ENCODE measurements around the gene TLE4. TPM values are rescaled to one million over a fixed set of nuclear protein-coding genes. Genes with fewer than 3 reads are reported as not detected.

The TLE4 gene
- total and polyA plus RNA-seq, 2 experiments from 2014 or later: 29.6 to 38.4 TPM

GRCh38 chr9:79609468-79610018, 37.8 kb downstream of the TLE4 start:
- no peak overlapping the region for H3K27ac ChIP-seq
- no peaks in the 10 kb centered on the region for H3K36me3 ChIP-seq (replicated peaks; ENCODE audit: insufficient read depth, low read depth)
- H3K4me1 ChIP-seq (ENCODE audit: insufficient read depth): peaks cover 14% of the 10 kb centered on the region
- peaks cover 53% of the 10 kb centered on the region for H3K79me2 ChIP-seq
- H3K4me2 ChIP-seq: no peak overlapping the region
- H3K27me3 ChIP-seq: no peaks in the 10 kb centered on the region
- no peaks in the 10 kb centered on the region for H3K9me2 ChIP-seq (replicated peaks; ENCODE audit: insufficient read depth)
- no peak for DNase-seq (ENCODE audit: low spot score)
- no peak overlapping the region for H3K4me3 ChIP-seq
- H4K20me1 ChIP-seq (ENCODE audit: insufficient read depth, poor library complexity, severe bottlenecking): no peaks in the 10 kb centered on the region
- 86% methylated on average over 1 of the region's 1 CpG for WGBS (ENCODE audit: low lambda C conversion rate, missing lambda C conversion rate)
- no peaks in the 10 kb centered on the region for H3K9me3 ChIP-seq (ENCODE audit: low read depth)
- no peak overlapping the region for H2AFZ ChIP-seq
- no peak for TF ChIP-seq EZH2 (IDR thresholded peaks at IDR 0.05; ENCODE audit: borderline replicate concordance)
- TF ChIP-seq EZH2phosphoT487 (IDR thresholded peaks at IDR 0.05; ENCODE audit: low read depth, severe bottlenecking, unreplicated experiment): no peak
- TF ChIP-seq CTCF (IDR thresholded peaks at IDR 0.05; ENCODE audit: poor library complexity): no peak

GRCh38 chr9:79610019-79610631, 38.4 kb downstream of the TLE4 start:
- Histone ChIP-seq H3K4me2 (no peak overlapping the region), H4K20me1 (ENCODE audit: insufficient read depth, poor library complexity, severe bottlenecking) (no peaks in the 10 kb centered on the region), H3K36me3 (replicated peaks; ENCODE audit: insufficient read depth, low read depth) (no peaks in the 10 kb centered on the region), H3K27me3 (no peaks in the 10 kb centered on the region), H3K27ac (no peak overlapping the region), H3K4me1 (ENCODE audit: insufficient read depth) (peaks cover 14% of the 10 kb centered on the region), H3K4me3 (no peak overlapping the region), H3K79me2 (peaks cover 57% of the 10 kb centered on the region), H3K9me3 (ENCODE audit: low read depth) (no peaks in the 10 kb centered on the region), H2AFZ (no peak overlapping the region), H3K9me2 (replicated peaks; ENCODE audit: insufficient read depth) (no peaks in the 10 kb centered on the region)
- TF ChIP-seq EZH2 (IDR thresholded peaks at IDR 0.05; ENCODE audit: borderline replicate concordance): no peak
- no peak for TF ChIP-seq EZH2phosphoT487 (IDR thresholded peaks at IDR 0.05; ENCODE audit: low read depth, severe bottlenecking, unreplicated experiment)
- no peak for TF ChIP-seq CTCF (IDR thresholded peaks at IDR 0.05; ENCODE audit: poor library complexity)
- WGBS (ENCODE audit: low lambda C conversion rate, missing lambda C conversion rate): 68% methylated on average over 5 of the region's 5 CpGs
- DNase-seq (ENCODE audit: low spot score): no peak

- Histone ChIP-seq H3K36me3 (replicated peaks; ENCODE audit: insufficient read depth, low read depth) (no peaks in the 10 kb centered on the region), H4K20me1 (ENCODE audit: insufficient read depth, poor library complexity, severe bottlenecking) (no peaks in the 10 kb centered on the region), H3K4me3 (no peak overlapping the region), H3K4me2 (no peak overlapping the region), H3K27ac (no peak overlapping the region), H3K79me2 (peaks cover 57% of the 10 kb centered on the region), H3K9me3 (ENCODE audit: low read depth) (no peaks in the 10 kb centered on the region), H3K4me1 (ENCODE audit: insufficient read depth) (peaks cover 14% of the 10 kb centered on the region), H3K9me2 (replicated peaks; ENCODE audit: insufficient read depth) (no peaks in the 10 kb centered on the region), H3K27me3 (no peaks in the 10 kb centered on the region), H2AFZ (no peak overlapping the region)
- no peak for TF ChIP-seq CTCF (IDR thresholded peaks at IDR 0.05; ENCODE audit: poor library complexity)
- 61% methylated on average over 4 of the region's 4 CpGs for WGBS (ENCODE audit: low lambda C conversion rate, missing lambda C conversion rate)
- no peak for DNase-seq (ENCODE audit: low spot score)
These were observed 39.2 kb downstream of the TLE4 start for GRCh38 chr9:79610791-79611614.
